Medulla oblongata (tissue), 1 donor: Measurements from ENCODE around the gene DNASE1L1.

Experiments
- DNase-seq: peaks from one replicate; pipeline ENCODE4 v3.0.0-alpha.2; 2015; ENCODE audit errors: extremely low spot score

The DNASE1L1 gene

GRCh38 chrX:154436983-154437752, 28.1 kb upstream of the DNASE1L1 start, which contains the start of gene GDI1:
TSS of gene GDI1 (plus strand) at chrX:154437154. CDS start at chrX:154437255, 101 bp downstream.
- no peak for DNase-seq

- no peak for DNase-seq
These were observed 27.4 kb upstream of the DNASE1L1 start for GRCh38 chrX:154436374-154436982.

GRCh38 chrX:154435171-154435733, 26.2 kb upstream of the DNASE1L1 start:
- no peak for DNase-seq

- DNase-seq: no peak
These were observed 25.5 kb upstream of the DNASE1L1 start for GRCh38 chrX:154434394-154435168.

GRCh38 chrX:154433605-154434004, 24.6 kb upstream of the DNASE1L1 start:
- DNase-seq: no peak

- no peak for DNase-seq
These were observed 23.2 kb upstream of the DNASE1L1 start for GRCh38 chrX:154432210-154432609.

- peak; percentile 43 for DNase-seq
These were observed 22.3 kb upstream of the DNASE1L1 start for GRCh38 chrX:154431341-154431740.

GRCh38 chrX:154430916-154431315, 21.9 kb upstream of the DNASE1L1 start:
- DNase-seq: no peak

- no peak for DNase-seq
These were observed 21.4 kb upstream of the DNASE1L1 start for GRCh38 chrX:154430479-154430878.

- no peak for DNase-seq
These were observed 20.7 kb upstream of the DNASE1L1 start for GRCh38 chrX:154429711-154430110.

GRCh38 chrX:154428176-154429171, 19.4 kb upstream of the DNASE1L1 start, which contains the start of gene ATP6AP1:
TSS of gene ATP6AP1 (plus strand) at chrX:154428677. CDS start at chrX:154428693, 16 bp downstream.
- peak; percentile 92 for DNase-seq

GRCh38 chrX:154426916-154427770, 18.1 kb upstream of the DNASE1L1 start:
- no peak for DNase-seq

- DNase-seq: no peak
These were observed 11.3 kb upstream of the DNASE1L1 start for GRCh38 chrX:154420402-154420756.

GRCh38 chrX:154419688-154420401, 10.8 kb upstream of the DNASE1L1 start:
- DNase-seq: no peak

- no peak for DNase-seq
These were observed 10.1 kb upstream of the DNASE1L1 start for GRCh38 chrX:154419189-154419588.

- DNase-seq: no peak
These were observed 8.1 kb upstream of the DNASE1L1 start for GRCh38 chrX:154417157-154417556.

- DNase-seq: no peak
These were observed 4.1 kb upstream of the DNASE1L1 start for GRCh38 chrX:154413142-154413541.

GRCh38 chrX:154412468-154412867, 3.4 kb upstream of the DNASE1L1 start:
- DNase-seq: no peak

GRCh38 chrX:154411981-154412340, 2.9 kb upstream of the DNASE1L1 start:
- DNase-seq: peak; percentile 45
